GM18909 (cell line): ENCODE measurements around the gene FGF3.
"Not testable (repeated sequence)": the region's sequence is repeated elsewhere in the genome, so short reads cannot be mapped to it uniquely, and the experiment has no call there.

Experiments used
- ATAC-seq: cut with Tn5 transposase; IDR thresholded peaks from one replicate; pipeline ENCODE4 v1.9.1; 2021; ENCODE audit warnings: mild to moderate bottlenecking; ENCODE audit not compliant: unreplicated experiment, poor library complexity

FGF3 gene

DNA sequence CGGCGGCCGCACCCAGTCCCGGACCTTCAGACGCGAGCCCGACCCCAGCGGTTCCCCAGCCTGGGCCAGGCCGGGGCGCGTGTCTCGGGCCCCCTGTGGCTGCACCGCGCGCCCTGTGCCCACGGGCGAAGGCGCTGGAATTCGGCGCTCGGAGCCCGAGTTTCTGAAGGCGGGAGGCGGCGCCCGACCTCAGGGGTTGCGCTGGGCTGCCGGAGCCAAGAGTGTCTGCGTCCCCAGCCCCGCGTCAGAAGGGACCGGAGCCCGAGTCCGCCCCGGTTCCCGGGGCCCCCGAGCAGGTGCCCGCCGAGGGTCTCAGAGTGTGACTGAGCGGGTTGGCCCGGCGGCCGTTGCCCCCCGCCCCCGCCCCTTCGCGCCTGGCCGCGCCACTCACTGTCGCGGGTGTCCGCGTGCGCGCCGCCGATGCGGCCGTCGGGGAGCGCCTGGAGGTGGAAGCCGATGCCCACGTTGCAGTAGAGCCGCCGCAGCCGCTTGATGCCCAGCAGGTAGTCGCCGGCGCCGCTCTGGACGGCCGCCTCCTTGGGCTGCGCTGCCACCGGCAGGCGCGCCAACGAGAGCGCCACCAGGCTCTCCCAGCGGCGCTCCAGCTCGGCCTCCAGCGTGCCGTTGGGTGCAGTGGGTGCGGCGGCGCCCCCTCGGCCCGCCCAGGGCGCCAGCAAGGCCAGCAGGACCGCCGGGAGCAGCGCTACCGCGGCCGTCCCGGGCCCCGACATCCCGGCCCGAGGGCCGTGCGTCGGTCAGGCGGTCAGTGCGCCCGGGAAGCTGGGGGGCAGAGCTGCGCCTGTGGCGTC lies 44.7 kb downstream of the FGF3 start:
- ATAC-seq = no peak

DNA sequence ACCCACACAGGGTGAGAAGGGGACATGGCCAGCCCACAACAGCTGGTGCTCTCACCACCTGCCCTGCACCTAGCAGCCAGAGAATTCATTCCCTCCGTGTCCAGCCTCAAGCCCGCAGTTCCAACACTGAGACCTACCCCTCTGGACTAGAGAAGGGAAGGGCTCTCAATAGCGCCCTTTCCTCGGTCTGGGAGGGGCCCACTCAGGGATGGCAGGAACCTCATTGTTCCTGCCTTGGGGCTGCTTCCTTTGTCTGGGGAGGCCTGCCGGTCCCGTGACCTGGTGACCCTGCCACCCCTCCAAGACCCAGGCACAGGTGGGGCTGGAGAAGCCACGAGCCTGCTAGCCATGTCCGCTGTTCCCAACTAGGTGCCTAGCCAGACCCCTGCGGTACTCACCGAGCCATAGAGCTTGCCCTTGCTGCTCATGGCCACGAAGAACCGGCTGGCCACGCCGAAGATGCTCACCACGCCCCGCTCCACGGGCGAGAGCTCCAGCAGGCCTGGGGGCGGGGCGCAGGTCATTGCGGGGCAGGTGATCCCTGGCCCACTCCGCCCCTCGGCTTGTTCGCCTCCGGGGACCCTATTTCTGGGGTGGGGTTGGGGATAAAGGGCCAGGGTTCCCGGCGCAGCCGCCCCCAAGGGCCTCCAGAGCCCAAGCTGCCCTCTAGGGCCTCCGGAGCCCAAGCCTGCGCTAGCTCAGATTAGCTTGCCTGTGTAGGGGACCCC lies 45.4 kb downstream of the FGF3 start:
- ATAC-seq = no peak

DNA sequence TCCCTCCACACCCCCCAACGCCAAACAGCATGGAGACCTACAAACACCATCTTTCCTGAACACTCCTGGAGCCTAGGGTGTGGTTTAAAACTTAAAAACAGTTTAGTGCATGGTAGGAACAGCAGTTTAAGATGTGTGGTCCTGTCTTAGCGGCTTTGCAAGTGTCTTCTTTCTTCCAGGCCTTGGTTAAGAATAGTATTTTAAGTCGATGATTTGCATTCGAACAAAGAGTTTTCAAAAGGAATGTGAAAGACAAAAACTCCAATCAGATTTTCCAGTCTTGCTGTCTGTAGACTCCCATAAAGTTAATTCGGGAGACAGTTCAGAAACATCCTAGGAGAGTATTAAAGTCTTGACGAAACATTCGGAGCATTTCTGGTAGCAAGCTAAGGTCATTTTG lies 47.8 kb downstream of the FGF3 start:
- no peak for ATAC-seq

DNA sequence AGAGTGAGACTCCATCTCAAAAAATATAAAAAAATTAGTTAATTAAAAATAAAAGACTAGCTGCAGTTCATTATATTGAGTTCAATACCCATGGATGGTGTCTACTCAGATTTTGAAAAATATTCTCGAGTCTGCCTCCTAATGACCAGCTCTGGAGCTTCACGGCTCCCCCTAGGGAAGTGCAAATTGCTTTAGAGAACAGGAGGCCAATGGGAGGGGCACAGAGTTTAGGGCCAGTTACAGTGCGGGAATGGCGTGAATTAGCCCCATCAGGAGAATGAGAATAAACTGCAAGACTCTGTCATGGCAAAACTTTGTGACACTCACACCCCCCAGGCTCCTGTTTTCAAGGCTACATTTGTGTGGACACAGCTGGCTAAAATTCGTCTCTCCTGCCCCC lies 48.7 kb downstream of the FGF3 start:
- no peak for ATAC-seq

DNA sequence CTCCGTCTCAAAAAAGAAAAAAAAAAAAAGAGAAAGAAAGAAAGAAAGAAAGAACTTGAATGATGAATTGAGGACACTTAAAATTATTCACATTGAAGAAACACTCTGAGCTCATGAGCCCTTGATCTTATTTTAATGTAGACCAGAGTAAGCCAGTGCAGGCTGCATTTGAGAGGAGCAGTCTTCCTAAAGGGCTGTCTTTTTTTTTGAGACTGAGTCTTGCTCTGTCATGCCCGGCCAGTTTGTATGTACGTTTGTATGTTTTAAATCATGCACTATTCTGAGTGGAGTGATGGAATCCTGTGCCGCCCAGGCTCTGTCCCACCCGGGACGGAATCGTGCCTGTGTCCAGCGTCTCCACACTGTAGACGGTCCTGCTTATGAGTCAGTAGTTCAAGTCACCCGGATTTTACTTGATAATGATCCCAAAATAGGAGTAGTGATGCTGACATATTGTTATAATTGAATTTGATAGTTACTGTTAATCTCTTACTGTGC lies 53.7 kb downstream of the FGF3 start:
- ATAC-seq = no peak

DNA sequence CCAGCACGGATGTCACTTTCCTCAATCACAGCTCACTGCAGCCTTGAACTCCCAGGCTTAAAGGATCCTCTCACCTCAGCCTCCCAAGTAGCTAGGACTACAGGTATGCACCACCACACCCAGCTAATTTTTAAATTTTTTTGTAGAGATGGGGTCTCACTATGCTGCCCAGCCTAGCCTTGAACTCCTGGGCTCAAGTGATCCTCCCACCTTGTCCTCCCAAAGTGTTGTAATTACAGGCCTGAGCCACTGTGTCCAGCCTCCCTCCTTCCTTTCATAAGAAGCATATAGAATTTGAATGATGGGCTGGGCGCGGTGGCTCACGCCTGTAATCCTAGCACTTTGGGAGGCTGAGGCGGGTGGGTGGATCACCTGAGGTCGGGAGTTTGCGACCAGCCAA lies 54.3 kb downstream of the FGF3 start:
- not testable (repeated sequence) for ATAC-seq

DNA sequence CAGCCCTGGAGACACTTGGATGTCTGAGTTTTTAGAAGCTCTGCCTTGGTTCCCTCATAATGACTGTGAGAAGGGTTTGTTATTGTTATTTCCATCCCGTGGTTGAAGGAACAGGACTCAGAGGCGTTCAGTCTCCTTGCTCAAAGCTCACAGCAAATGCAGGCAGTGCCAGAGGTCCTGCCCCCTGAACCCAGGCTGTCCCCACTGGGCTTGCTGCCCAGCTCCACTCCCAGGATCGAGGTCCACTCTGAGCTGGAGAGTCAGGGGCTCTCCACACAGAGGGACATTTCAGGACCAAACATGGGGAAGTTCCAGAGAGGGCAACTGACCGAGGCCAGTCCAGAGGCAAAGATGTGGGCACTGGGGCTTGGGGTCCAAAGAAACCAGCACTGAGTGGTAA lies 58.9 kb downstream of the FGF3 start:
- ATAC-seq = no peak
